Testis (tissue), 2 donors: Measurements from ENCODE around the gene ATF1.

Experiments used
- CTCF ChIP-seq, 3 experiments: fragments of 450-650 bp in 2 of 3; fragments of 200-600 bp in 1 of 3; sonication (generic) in 1 of 3; IDR thresholded peaks; one replicate each; pipeline ENCODE4 v1.5.1; 2016 to 2019; ENCODE audit warnings: antibody characterized with exemption in 3 of 3, mild to moderate bottlenecking in 2 of 3, moderate library complexity in 1 of 3
- POLR2A ChIP-seq: fragments of 450-650 bp; IDR thresholded peaks from one replicate; pipeline ENCODE4 v1.6.1; 2017; ENCODE audit warnings: antibody characterized with exemption, mild to moderate bottlenecking, moderate library complexity

- TF ChIP-seq CTCF (IDR thresholded peaks at IDR 0.05) (no peak), POLR2A (no peak)
Measured at GRCh38 chr12:50745861-50746260, 18.0 kb upstream of the ATF1 start.
